CD4-positive, alpha-beta T cell treated with Interferon alpha-2 for 1 hour (primary cell): Measurements from ENCODE around the gene USP24.

Experiments used
- DNase-seq, 2 donors: peaks; one replicate each; pipeline ENCODE4 v3.0.0-alpha.2; 2020 to 2022

USP24 gene

GRCh38 chr1:55155522-55155921 is 59.6 kb downstream of the USP24 start:
- peak in 1 of 2 donors; percentile 10 for DNase-seq

- DNase-seq = no peak
Measured at GRCh38 chr1:55154616-55155015, 60.5 kb downstream of the USP24 start.

- DNase-seq = no peak
Measured at GRCh38 chr1:55153031-55153430, 62.1 kb downstream of the USP24 start.

- peak in 1 of 2 donors; percentile 61 for DNase-seq
Measured at GRCh38 chr1:55150880-55151588, 64.1 kb downstream of the USP24 start.

GRCh38 chr1:55148676-55149075 is 66.5 kb downstream of the USP24 start:
- no peak for DNase-seq

- DNase-seq = no peak
Measured at GRCh38 chr1:55147524-55147923, 67.6 kb downstream of the USP24 start.

- DNase-seq = peak in 1 of 2 donors; percentile 19
Measured at GRCh38 chr1:55146781-55147180, 68.4 kb downstream of the USP24 start.

GRCh38 chr1:55144886-55145285 is 70.3 kb downstream of the USP24 start:
- DNase-seq = no peak

GRCh38 chr1:55143684-55144083 is 71.5 kb downstream of the USP24 start:
- peak in 1 of 2 donors; percentile 16 for DNase-seq

GRCh38 chr1:55141295-55141893 is 73.8 kb downstream of the USP24 start:
- peak in 1 of 2 donors; percentile 7 for DNase-seq

- peak; percentile 84 to 91 for DNase-seq
Measured at GRCh38 chr1:55140546-55140983, 74.6 kb downstream of the USP24 start.

- DNase-seq = no peak
Measured at GRCh38 chr1:55140137-55140536, 75.0 kb downstream of the USP24 start.

- peak in 1 of 2 donors; percentile 36 for DNase-seq
Measured at GRCh38 chr1:55138823-55139222, 76.3 kb downstream of the USP24 start.

GRCh38 chr1:55134152-55134808 is 80.9 kb downstream of the USP24 start:
- DNase-seq = no peak

- no peak for DNase-seq
Measured at GRCh38 chr1:55131801-55132200, 83.4 kb downstream of the USP24 start.

GRCh38 chr1:55131218-55131617 is 83.9 kb downstream of the USP24 start:
- no peak for DNase-seq

GRCh38 chr1:55129194-55129728 is 85.9 kb downstream of the USP24 start:
- no peak for DNase-seq

GRCh38 chr1:55128418-55128995 is 86.7 kb downstream of the USP24 start:
- DNase-seq = peak in 1 of 2 donors; percentile 26

GRCh38 chr1:55127827-55128343 is 87.3 kb downstream of the USP24 start:
- DNase-seq = peak in 1 of 2 donors; percentile 53

GRCh38 chr1:55124470-55124869 is 90.7 kb downstream of the USP24 start:
- DNase-seq = no peak

- no peak for DNase-seq
Measured at GRCh38 chr1:55120538-55120937, 94.6 kb downstream of the USP24 start.

- no peak for DNase-seq
Measured at GRCh38 chr1:55118651-55119329, 96.4 kb downstream of the USP24 start.
